Panc1 (cell line): ENCODE measurements around the gene CPNE6. TPM values are rescaled to one million over a fixed set of nuclear protein-coding genes. Genes with fewer than 3 reads are reported as not detected.

ENCODE experiments used
- ATAC-seq: fragments of 200-7000 bp; cut with Tn5 transposase; 2 replicates; pipeline ENCODE4 v1.9.1; 2020; ENCODE audit warnings: mild to moderate bottlenecking, moderate library complexity
- BruUV-seq: library from RNA; stranded (reverse); fragments of 400-500 nt; replicated peaks from 2 replicates; lab custom pipeline; 2021; lab: Mats Ljungman, UMichigan
- CTCF ChIA-PET: fragments of 300-600 bp; sonication (Branson Sonifier 250); formaldehyde crosslinking; loops from one replicate; lab custom pipeline; 2022; ENCODE audit warnings: antibody characterized with exemption; lab: Charles Lee
- POLR2A ChIA-PET: fragments of 300-600 bp; sonication (Branson Sonifier 250); formaldehyde crosslinking; loops from one replicate; lab custom pipeline; 2022; ENCODE audit warnings: antibody characterized with exemption; lab: Charles Lee
- DNase-seq: peaks from one replicate; pipeline ENCODE4 v3.0.0-alpha.2; 2010; ENCODE audit warnings: low read depth, low spot score
- H3K27ac ChIP-seq: 2 replicates; pipeline ENCODE4 v1.5.1; 2011; ENCODE audit warnings: mild to moderate bottlenecking, low read length, inconsistent platforms
- H3K27me3 ChIP-seq: fragments of 200-500 bp; sonication (Bioruptor generic); 2 replicates; pipeline ENCODE4 v1.6.0; 2014; ENCODE audit warnings: low read length, inconsistent platforms; ENCODE audit not compliant: control insufficient read depth, insufficient read depth
- H3K36me3 ChIP-seq: fragments of 200-500 bp; sonication (Bioruptor generic); 2 replicates; pipeline ENCODE4 v1.5.1; 2014; ENCODE audit warnings: inconsistent platforms, mild to moderate bottlenecking, low read length, moderate library complexity; ENCODE audit not compliant: control insufficient read depth, insufficient read depth
- H3K4me1 ChIP-seq: 2 replicates; pipeline ENCODE4 v1.5.1; 2011; ENCODE audit warnings: inconsistent platforms, mild to moderate bottlenecking, low read length, moderate library complexity; ENCODE audit not compliant: control insufficient read depth, insufficient read depth
- H3K4me3 ChIP-seq, 2 experiments: 2 replicates each; pipeline ENCODE4 v1.5.1; 2011 to 2012; ENCODE audit warnings: low read depth in 2 of 2, low read length in 2 of 2, mild to moderate bottlenecking in 2 of 2, inconsistent platforms in 1 of 2, moderate library complexity in 1 of 2
- H3K9me3 ChIP-seq: fragments of 200-500 bp; sonication (Bioruptor generic); 2 replicates; pipeline ENCODE4 v1.5.1; 2014; ENCODE audit warnings: low read depth, mild to moderate bottlenecking, inconsistent platforms, low read length, moderate library complexity; ENCODE audit not compliant: control insufficient read depth, insufficient read depth
- POLR2AphosphoS5 ChIP-seq: IDR thresholded peaks from 2 replicates; pipeline ENCODE4 v1.6.1; 2012; ENCODE audit warnings: mild to moderate bottlenecking, low read depth, low read length, moderate library complexity
- SIN3A ChIP-seq: IDR thresholded peaks from 2 replicates; pipeline ENCODE4 v1.6.1; 2012; ENCODE audit warnings: low read depth, mild to moderate bottlenecking, low read length, moderate library complexity, borderline replicate concordance; ENCODE audit not compliant: insufficient read depth
- TCF7L2 ChIP-seq: IDR thresholded peaks from 2 replicates; pipeline ENCODE4 v1.6.1; 2011; ENCODE audit warnings: mild to moderate bottlenecking, low read depth, low read length, inconsistent platforms
- in situ Hi-C: cut with HindIII; loops from 2 replicates; pipeline ENCODE4 v1.10.0; 2016; ENCODE audit warnings: low sequenced_read_pairs, low pct_unique_long_range_greater_than_20kb
- intact Hi-C: fragments of 100-400 bp; cut with micrococcal nuclease; formaldehyde crosslinking; loops from one replicate; pipeline ENCODE4 v1.10.0; 2022; ENCODE audit not compliant: unreplicated experiment
- total RNA-seq: library from RNA; stranded (reverse); gene quantifications from one replicate; pipeline ENCODE4 v1.2.1, GENCODE V29; 2021; ENCODE audit not compliant: unreplicated experiment
- TF ChIP-seq, protein P1 (sequence below): fragments of 450-650 bp; IDR thresholded peaks from 2 replicates; pipeline ENCODE4 v1.5.1; 2017; ENCODE audit warnings: mild to moderate bottlenecking
- TF ChIP-seq, protein P2 (sequence below), 2 experiments: IDR thresholded peaks; 2 replicates each; pipeline ENCODE4 v1.6.1; 2011 to 2012; ENCODE audit warnings: low read depth in 2 of 2, control low read depth in 1 of 2, low read length in 1 of 2, mild to moderate bottlenecking in 1 of 2, moderate library complexity in 1 of 2; ENCODE audit not compliant: insufficient read depth in 1 of 2

Gene CPNE6
- total RNA-seq, 1 experiment from 2014 or later = not detected

DNA sequence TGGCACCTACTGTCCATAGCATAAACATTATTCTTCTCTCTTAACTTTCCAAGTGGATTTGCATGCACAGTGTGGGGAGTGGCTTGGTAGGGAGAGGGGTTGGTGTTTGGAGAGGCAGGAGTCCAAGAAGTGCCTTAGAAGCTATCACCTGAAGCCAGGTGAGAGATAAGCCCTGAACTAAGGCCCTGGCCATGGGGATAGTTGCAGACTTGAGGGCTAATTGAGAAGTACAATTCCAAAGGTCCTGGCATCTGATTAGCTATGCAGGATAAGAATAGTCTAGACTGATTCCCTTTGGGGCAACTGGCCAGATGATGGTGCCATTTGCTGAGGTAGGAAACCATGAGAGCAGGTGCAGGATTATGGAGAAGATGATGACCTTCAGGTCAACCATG, 20.7 kb downstream of the CPNE6 start:
- no peak overlapping the region for H3K4me3 ChIP-seq
- TF ChIP-seq TCF7L2 = no peak
- TF ChIP-seq, protein P1, sequence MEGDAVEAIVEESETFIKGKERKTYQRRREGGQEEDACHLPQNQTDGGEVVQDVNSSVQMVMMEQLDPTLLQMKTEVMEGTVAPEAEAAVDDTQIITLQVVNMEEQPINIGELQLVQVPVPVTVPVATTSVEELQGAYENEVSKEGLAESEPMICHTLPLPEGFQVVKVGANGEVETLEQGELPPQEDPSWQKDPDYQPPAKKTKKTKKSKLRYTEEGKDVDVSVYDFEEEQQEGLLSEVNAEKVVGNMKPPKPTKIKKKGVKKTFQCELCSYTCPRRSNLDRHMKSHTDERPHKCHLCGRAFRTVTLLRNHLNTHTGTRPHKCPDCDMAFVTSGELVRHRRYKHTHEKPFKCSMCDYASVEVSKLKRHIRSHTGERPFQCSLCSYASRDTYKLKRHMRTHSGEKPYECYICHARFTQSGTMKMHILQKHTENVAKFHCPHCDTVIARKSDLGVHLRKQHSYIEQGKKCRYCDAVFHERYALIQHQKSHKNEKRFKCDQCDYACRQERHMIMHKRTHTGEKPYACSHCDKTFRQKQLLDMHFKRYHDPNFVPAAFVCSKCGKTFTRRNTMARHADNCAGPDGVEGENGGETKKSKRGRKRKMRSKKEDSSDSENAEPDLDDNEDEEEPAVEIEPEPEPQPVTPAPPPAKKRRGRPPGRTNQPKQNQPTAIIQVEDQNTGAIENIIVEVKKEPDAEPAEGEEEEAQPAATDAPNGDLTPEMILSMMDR = no peak
- TF ChIP-seq, protein P2, sequence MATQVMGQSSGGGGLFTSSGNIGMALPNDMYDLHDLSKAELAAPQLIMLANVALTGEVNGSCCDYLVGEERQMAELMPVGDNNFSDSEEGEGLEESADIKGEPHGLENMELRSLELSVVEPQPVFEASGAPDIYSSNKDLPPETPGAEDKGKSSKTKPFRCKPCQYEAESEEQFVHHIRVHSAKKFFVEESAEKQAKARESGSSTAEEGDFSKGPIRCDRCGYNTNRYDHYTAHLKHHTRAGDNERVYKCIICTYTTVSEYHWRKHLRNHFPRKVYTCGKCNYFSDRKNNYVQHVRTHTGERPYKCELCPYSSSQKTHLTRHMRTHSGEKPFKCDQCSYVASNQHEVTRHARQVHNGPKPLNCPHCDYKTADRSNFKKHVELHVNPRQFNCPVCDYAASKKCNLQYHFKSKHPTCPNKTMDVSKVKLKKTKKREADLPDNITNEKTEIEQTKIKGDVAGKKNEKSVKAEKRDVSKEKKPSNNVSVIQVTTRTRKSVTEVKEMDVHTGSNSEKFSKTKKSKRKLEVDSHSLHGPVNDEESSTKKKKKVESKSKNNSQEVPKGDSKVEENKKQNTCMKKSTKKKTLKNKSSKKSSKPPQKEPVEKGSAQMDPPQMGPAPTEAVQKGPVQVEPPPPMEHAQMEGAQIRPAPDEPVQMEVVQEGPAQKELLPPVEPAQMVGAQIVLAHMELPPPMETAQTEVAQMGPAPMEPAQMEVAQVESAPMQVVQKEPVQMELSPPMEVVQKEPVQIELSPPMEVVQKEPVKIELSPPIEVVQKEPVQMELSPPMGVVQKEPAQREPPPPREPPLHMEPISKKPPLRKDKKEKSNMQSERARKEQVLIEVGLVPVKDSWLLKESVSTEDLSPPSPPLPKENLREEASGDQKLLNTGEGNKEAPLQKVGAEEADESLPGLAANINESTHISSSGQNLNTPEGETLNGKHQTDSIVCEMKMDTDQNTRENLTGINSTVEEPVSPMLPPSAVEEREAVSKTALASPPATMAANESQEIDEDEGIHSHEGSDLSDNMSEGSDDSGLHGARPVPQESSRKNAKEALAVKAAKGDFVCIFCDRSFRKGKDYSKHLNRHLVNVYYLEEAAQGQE (IDR thresholded peaks at IDR 0.05; ENCODE audit: insufficient read depth in 1 of 2, low read depth in 2 of 2, low read length in 1 of 2) = no peak
- no peak for TF ChIP-seq POLR2AphosphoS5
- TF ChIP-seq SIN3A = no peak
- DNase-seq = no peak
- no peaks in the 10 kb centered on the region for H3K27me3 ChIP-seq
- BruUV-seq = no TSS peak
- no peak for ATAC-seq
- POLR2A ChIA-PET = no interaction called here
- in situ Hi-C loops = no loop called here
- no peaks in the 10 kb centered on the region for H3K9me3 ChIP-seq
- intact Hi-C loops = no loop called here
- CTCF ChIA-PET = interaction anchor here (4.0 kb wide), 1 partner anchor 34 kb away, joined by 50 read pairs; no protein-coding TSS in a partner anchor
- H3K36me3 ChIP-seq = no peaks in the 10 kb centered on the region; the same call in 1 of the 2 replicates
- peaks cover 5% of the 10 kb centered on the region; the same call in 1 of the 2 replicates for H3K4me1 ChIP-seq
- H3K27ac ChIP-seq = no peak overlapping the region

DNA sequence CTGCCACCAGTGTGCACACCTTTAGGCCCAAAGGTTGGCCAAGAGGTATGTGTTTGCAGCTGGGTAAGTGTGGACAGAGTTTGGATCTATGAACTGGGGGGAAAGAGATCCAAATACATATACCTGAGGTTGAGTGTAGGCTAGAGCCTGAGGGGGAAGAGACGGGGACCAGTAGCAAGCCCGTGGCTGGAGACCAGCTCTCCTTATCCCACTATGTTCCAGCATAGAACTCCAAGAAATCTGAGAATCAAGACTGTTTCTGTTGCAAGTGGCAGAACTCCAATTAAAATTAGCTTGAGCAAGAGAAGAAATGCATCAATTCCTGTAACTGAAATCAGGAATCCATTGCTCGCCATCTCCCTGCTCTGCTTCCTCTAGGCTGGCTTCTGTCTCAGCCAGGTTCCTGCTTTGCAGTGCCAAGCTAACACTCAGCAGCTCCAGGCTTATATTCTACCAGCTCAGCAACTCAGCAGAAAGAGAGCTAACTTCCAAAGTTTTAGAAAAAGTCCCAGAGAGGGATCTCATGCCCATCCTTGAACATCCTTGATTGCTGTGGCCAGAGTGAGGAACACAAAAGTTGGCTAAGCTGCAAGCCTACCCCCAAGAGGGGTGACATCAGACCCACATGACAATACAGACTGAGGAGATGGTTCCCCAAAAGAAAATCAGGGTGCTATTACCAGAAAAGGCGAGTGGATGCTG, 21.3 kb downstream of the CPNE6 start:
- TSS peak; percentile 66 for BruUV-seq
- intact Hi-C loops (no loop called here), in situ Hi-C loops (no loop called here)
- Histone ChIP-seq H3K4me1 (peaks cover 5% of the 10 kb centered on the region; the same call in 1 of the 2 replicates), H3K27ac (peak overlapping the region; percentile 84; the same call in 1 of the 2 replicates), H3K36me3 (no peaks in the 10 kb centered on the region; the same call in 1 of the 2 replicates), H3K27me3 (no peaks in the 10 kb centered on the region), H3K4me3 (no peak overlapping the region), H3K9me3 (no peaks in the 10 kb centered on the region)
- ChIA-PET CTCF (interaction anchor here (0.5 to 4.0 kb wide), 2 partner anchors 35 to 84 kb away, joined by 3 to 50 read pairs; no protein-coding TSS in a partner anchor), POLR2A (no interaction called here)
- TF ChIP-seq, protein P2 (IDR thresholded peaks at IDR 0.05; ENCODE audit: insufficient read depth in 1 of 2, low read depth in 2 of 2, low read length in 1 of 2) = no peak
- TF ChIP-seq, protein P1 = no peak
- TF ChIP-seq SIN3A (no peak), TCF7L2 (no peak), POLR2AphosphoS5 (no peak)
- ATAC-seq (no peak), DNase-seq (no peak)
